Nephron (organoid): Measurements from ENCODE around the gene GLOD4.
A peak's percentile ranks its signal among the peaks of the same experiment; 100 is the strongest.

ENCODE experiments used
- H3K27ac Mint-ChIP-seq, 3 experiments: 2 replicates each; pipeline ENCODE4 v1.8.0; 2020; ENCODE audit warnings: mixed read lengths in 3 of 3, mild to moderate bottlenecking in 2 of 3, moderate library complexity in 1 of 3
- H3K27me3 Mint-ChIP-seq: 2 replicates; pipeline ENCODE4 v1.8.0; 2021; ENCODE audit warnings: low read depth, mild to moderate bottlenecking, moderate library complexity, mixed read lengths
- H3K36me3 Mint-ChIP-seq: 2 replicates; pipeline ENCODE4 v1.8.0; 2020; ENCODE audit warnings: low read depth, mixed read lengths
- H3K4me1 Mint-ChIP-seq: 2 replicates; pipeline ENCODE4 v1.8.0; 2020; ENCODE audit warnings: mixed read lengths
- H3K4me3 Mint-ChIP-seq, 3 experiments: 2 replicates each; pipeline ENCODE4 v1.8.0; 2020; ENCODE audit warnings: mild to moderate bottlenecking in 3 of 3, mixed read lengths in 3 of 3, moderate library complexity in 2 of 3
- H3K9me3 Mint-ChIP-seq: 2 replicates; pipeline ENCODE4 v1.8.0; 2020; ENCODE audit warnings: mixed read lengths
- TF ChIP-seq, protein P1 (sequence below), 3 experiments: fragments of 200-600 bp; sonication (generic); IDR thresholded peaks; one replicate each; pipeline ENCODE4 v1.5.0; 2021; ENCODE audit warnings: antibody characterized with exemption in 3 of 3; ENCODE audit not compliant: unreplicated experiment in 3 of 3

Gene GLOD4

DNA sequence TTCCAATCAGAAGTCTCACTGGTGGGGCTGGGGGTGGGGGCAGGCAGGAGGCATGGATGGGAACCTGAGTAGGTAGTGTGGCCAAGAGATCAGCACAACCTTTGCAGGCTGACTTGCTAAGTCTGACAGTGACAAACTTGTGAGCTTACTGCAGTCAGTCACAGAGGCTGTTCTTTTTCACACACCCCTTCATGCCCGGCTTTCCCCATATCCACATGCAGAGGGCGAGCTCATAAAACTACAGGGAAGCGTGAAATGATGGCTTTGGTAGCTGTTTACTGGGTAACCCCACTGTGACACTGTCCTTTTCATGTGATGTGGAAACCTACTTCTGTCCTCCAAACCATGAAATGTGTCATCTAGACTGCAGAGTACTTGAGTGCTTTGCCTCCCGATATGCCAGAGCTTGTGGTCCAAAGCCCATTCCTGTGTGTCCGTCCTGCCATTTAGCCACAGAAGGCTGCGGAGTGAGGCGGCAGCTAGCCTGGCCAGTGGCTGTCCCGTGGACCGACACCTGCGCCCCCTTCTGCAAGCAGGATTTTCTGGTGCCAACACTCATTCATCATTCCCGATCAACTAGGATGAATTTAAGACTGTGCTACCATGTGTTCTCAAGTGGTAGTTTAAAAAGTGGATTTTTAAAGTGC is 39.8 kb downstream of the GLOD4 start:
- Mint-ChIP-seq H3K4me3 (no peak overlapping the region), H3K27ac (no peak overlapping the region), H3K9me3 (no peaks in the 10 kb centered on the region), H3K4me1 (no peaks in the 10 kb centered on the region), H3K36me3 (peaks cover 76% of the 10 kb centered on the region), H3K27me3 (no peaks in the 10 kb centered on the region)
- TF ChIP-seq, protein P1, sequence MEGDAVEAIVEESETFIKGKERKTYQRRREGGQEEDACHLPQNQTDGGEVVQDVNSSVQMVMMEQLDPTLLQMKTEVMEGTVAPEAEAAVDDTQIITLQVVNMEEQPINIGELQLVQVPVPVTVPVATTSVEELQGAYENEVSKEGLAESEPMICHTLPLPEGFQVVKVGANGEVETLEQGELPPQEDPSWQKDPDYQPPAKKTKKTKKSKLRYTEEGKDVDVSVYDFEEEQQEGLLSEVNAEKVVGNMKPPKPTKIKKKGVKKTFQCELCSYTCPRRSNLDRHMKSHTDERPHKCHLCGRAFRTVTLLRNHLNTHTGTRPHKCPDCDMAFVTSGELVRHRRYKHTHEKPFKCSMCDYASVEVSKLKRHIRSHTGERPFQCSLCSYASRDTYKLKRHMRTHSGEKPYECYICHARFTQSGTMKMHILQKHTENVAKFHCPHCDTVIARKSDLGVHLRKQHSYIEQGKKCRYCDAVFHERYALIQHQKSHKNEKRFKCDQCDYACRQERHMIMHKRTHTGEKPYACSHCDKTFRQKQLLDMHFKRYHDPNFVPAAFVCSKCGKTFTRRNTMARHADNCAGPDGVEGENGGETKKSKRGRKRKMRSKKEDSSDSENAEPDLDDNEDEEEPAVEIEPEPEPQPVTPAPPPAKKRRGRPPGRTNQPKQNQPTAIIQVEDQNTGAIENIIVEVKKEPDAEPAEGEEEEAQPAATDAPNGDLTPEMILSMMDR (IDR thresholded peaks at IDR 0.05; ENCODE audit: unreplicated experiment in 3 of 3), result no peak

DNA sequence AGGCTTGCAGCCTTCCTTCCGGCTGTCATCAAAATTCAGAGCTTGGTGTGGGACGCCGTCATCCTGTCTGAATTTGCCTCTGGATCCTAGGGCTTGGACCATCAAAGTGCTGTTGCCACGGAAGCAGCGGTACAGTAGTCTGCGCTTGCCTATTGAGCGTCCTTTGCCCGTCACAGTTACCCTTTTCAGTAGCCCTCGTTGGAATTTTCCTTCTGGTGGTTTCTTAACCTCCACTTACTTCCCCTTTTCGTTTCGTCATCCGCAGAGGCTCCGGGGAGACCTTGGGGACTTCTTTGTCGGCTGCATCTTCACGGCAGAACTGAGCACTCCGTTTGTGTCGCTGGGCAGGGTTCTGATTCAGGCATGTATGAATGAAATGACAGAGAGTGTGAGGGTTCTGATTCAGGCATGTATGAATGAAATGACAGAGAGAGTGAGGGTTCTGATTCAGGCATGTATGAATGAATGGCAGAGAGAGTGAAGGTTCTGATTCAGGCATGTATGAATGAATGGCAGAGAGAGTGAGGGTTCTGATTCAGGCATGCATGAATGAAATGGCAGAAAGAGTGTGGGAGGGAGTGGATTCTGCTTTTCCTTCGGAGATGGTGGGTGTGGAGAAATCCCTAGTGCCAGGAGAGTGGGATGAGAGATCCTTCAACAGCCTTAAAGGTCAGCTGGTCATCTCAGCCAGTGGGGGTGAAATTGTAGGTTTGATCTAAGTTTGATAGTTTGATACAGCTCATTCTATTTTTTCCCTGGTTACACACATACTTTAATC is 41.7 kb downstream of the GLOD4 start:
- Mint-ChIP-seq H3K27me3 (no peaks in the 10 kb centered on the region), H3K27ac (no peak overlapping the region), H3K9me3 (no peaks in the 10 kb centered on the region), H3K4me1 (no peaks in the 10 kb centered on the region), H3K4me3 (no peak overlapping the region), H3K36me3 (peaks cover 67% of the 10 kb centered on the region)
- TF ChIP-seq, protein P1 (IDR thresholded peaks at IDR 0.05; ENCODE audit: unreplicated experiment in 3 of 3), result no peak

DNA sequence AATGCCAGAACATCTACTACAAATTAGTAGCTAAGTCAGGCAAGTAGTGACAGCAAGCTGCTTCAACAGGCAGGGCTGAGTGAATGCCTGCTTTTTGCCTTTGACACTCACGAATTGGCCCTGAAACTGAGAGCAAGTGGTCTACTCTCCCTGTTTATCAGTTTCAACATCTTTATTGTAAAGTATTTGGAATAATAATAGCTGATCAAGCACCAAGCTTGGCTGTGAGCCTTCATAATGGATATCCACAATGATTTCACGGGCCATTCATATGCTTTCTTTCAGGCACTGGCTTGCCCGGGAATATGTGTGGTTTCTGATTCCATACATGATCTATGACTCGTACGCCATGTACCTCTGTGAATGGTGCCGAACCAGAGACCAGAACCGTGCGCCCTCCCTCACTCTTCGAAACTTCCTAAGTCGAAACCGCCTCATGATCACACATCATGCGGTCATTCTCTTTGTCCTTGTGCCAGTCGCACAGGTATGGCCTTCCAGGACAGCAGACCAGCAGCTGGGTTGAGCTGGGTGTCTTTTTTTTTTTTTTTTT is 44.4 kb downstream of the GLOD4 start:
- H3K36me3 Mint-ChIP-seq, result peaks cover 48% of the 10 kb centered on the region
- TF ChIP-seq, protein P1 (IDR thresholded peaks at IDR 0.05; ENCODE audit: unreplicated experiment in 3 of 3), result no peak
- no peak overlapping the region for H3K4me3 Mint-ChIP-seq
- no peak overlapping the region for H3K27ac Mint-ChIP-seq
- no peaks in the 10 kb centered on the region for H3K27me3 Mint-ChIP-seq
- H3K9me3 Mint-ChIP-seq, result no peaks in the 10 kb centered on the region
- peaks cover 11% of the 10 kb centered on the region for H3K4me1 Mint-ChIP-seq

DNA sequence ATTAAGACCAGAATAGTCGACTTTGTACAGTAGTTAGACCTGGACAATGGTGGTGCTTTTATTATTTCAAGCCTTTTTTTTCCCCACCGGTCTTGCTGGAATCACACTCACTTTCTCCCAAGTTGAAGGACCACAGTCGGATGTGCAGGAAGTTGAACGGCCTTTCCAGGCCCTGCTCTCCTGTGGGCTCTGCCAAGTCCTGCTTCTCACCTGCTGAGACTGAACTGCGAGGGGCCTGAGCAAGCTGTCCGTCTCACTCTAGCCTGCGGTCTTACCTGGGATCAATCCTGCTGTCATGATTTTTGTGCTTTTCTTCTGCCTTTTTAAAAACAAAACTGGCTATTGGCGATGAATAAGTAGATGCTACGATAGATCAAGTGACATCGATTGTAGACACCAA is 48.3 kb downstream of the GLOD4 start:
- Mint-ChIP-seq H3K9me3 (no peaks in the 10 kb centered on the region), H3K27ac (peak overlapping the region; percentile 16 to 85 (median 61))
- TF ChIP-seq, protein P1 (IDR thresholded peaks at IDR 0.05; ENCODE audit: unreplicated experiment in 3 of 3), result no peak

DNA sequence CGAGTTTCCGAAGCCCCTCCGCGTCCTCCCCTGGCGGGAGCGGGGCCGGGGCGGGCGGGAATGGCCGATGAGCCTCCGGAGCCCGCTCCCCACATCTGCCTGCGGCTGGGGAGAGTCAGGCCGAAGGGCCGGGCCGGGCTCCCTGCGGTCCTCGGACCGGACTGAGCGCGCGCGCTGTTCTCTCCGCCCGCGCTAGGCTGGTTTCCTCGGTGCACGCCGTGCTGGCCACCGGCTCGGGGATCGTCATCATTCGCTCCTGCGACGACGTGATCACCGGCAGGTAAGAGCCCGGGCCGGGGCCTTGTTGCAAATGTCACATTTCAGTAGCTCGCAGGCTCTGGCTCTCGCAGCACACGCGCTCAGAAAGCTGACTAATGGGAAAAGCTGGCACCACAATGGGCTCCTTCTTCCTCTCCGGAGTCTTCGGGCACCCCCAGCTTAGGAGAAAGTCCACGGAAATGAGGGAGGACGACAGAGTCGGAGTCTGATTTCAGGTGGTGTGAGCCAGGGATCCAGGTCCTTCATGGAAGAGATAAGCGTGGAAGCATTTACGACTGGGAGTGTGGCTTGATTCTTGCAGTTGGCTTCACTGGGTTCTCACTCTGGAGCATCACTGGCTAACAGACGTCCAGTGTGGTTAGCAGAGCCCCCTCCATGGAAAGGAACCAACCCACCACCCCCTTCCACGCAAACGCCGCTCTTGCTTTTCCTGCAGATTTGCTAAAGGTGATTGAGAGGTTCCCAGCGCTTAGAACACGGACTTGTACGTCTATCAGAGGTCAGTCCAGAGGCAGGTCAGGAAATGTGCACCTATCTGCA is 49.0 kb downstream of the GLOD4 start:
- H3K4me1 Mint-ChIP-seq, result peaks cover 21% of the 10 kb centered on the region
- TF ChIP-seq, protein P1 (IDR thresholded peaks at IDR 0.05; ENCODE audit: unreplicated experiment in 3 of 3), result no peak
- peak overlapping the region; percentile 90 to 95 (median 94) for H3K4me3 Mint-ChIP-seq
- peak overlapping the region; percentile 16 to 85 (median 61) for H3K27ac Mint-ChIP-seq
- no peaks in the 10 kb centered on the region for H3K27me3 Mint-ChIP-seq
- H3K9me3 Mint-ChIP-seq, result no peaks in the 10 kb centered on the region
- H3K36me3 Mint-ChIP-seq, result peaks cover 19% of the 10 kb centered on the region

More for the DNA sequence above, 48.3 kb downstream of the GLOD4 start:
- Mint-ChIP-seq H3K27me3 (no peaks in the 10 kb centered on the region), H3K4me1 (peaks cover 21% of the 10 kb centered on the region), H3K36me3 (peaks cover 23% of the 10 kb centered on the region), H3K4me3 (peak overlapping the region; percentile 90 to 95 (median 94))
